Duodenal mucosa (tissue), 2 donors: ENCODE measurements around the gene APOM.

Source experiments
- H3K27ac ChIP-seq: one replicate; pipeline ENCODE4 v1.7.0; 2013; ENCODE audit warnings: low read depth, low read length
- H3K27me3 ChIP-seq, 2 donors: one replicate each; pipeline ENCODE4 v1.7.0; 2013; ENCODE audit warnings: low read length in 2 of 2, control low read depth in 1 of 2; ENCODE audit not compliant: insufficient read depth in 2 of 2, control insufficient read depth in 1 of 2
- H3K36me3 ChIP-seq, 2 donors: one replicate each; pipeline ENCODE4 v1.7.0; 2013; ENCODE audit warnings: low read length in 2 of 2, control low read depth in 1 of 2; ENCODE audit not compliant: insufficient read depth in 2 of 2, control insufficient read depth in 1 of 2
- H3K4me1 ChIP-seq, 2 donors: one replicate each; pipeline ENCODE4 v1.7.0; 2013; ENCODE audit warnings: low read length in 2 of 2, control low read depth in 1 of 2; ENCODE audit not compliant: insufficient read depth in 2 of 2, control insufficient read depth in 1 of 2
- H3K4me3 ChIP-seq, 2 donors: one replicate each; pipeline ENCODE4 v1.7.0; 2013; ENCODE audit warnings: low read length in 2 of 2, low read depth in 1 of 2
- H3K9ac ChIP-seq, 2 donors: one replicate each; pipeline ENCODE4 v1.7.0; 2013; ENCODE audit warnings: low read length in 2 of 2, low read depth in 1 of 2
- H3K9me3 ChIP-seq, 2 donors: one replicate each; pipeline ENCODE4 v1.7.0; 2013; ENCODE audit warnings: low read length in 2 of 2, control low read depth in 1 of 2; ENCODE audit not compliant: control insufficient read depth in 1 of 2

Gene APOM

GRCh38 chr6:31639449-31639861 lies 16.2 kb upstream of the APOM start:
- H3K9me3 ChIP-seq, result no peaks in the 10 kb centered on the region
- H3K4me1 ChIP-seq, result no peaks in the 10 kb centered on the region
- H3K36me3 ChIP-seq, result peaks cover 72 to 94% of the 10 kb centered on the region in 2 donors
- no peak overlapping the region for H3K9ac ChIP-seq
- no peaks in the 10 kb centered on the region for H3K27me3 ChIP-seq
- no peak overlapping the region for H3K27ac ChIP-seq
- no peak overlapping the region for H3K4me3 ChIP-seq

GRCh38 chr6:31640612-31641011 lies 15.1 kb upstream of the APOM start:
- Histone ChIP-seq H3K9ac (no peak overlapping the region), H3K4me1 (no peaks in the 10 kb centered on the region), H3K27ac (no peak overlapping the region), H3K4me3 (no peak overlapping the region), H3K27me3 (no peaks in the 10 kb centered on the region), H3K36me3 (peaks cover 72 to 94% of the 10 kb centered on the region in 2 donors), H3K9me3 (no peaks in the 10 kb centered on the region)

GRCh38 chr6:31641370-31641769 lies 14.3 kb upstream of the APOM start:
- H3K36me3 ChIP-seq, result peaks cover 70 to 94% of the 10 kb centered on the region in 2 donors
- no peak overlapping the region for H3K9ac ChIP-seq
- no peak overlapping the region for H3K27ac ChIP-seq

GRCh38 chr6:31642798-31643570 lies 12.7 kb upstream of the APOM start:
- Histone ChIP-seq H3K36me3 (peaks cover 70 to 94% of the 10 kb centered on the region in 2 donors), H3K4me1 (no peaks in the 10 kb centered on the region), H3K4me3 (no peak overlapping the region), H3K9me3 (no peaks in the 10 kb centered on the region), H3K9ac (no peak overlapping the region), H3K27me3 (no peaks in the 10 kb centered on the region), H3K27ac (no peak overlapping the region)

More at GRCh38 chr6:31641370-31641769, 14.3 kb upstream of the APOM start:
- Histone ChIP-seq H3K4me3 (no peak overlapping the region), H3K4me1 (no peaks in the 10 kb centered on the region), H3K27me3 (no peaks in the 10 kb centered on the region), H3K9me3 (no peaks in the 10 kb centered on the region)

GRCh38 chr6:31643818-31644454 lies 11.8 kb upstream of the APOM start:
- Histone ChIP-seq H3K36me3 (peaks cover 76 to 94% of the 10 kb centered on the region in 2 donors), H3K9me3 (no peaks in the 10 kb centered on the region), H3K27ac (no peak overlapping the region), H3K9ac (no peak overlapping the region), H3K4me1 (no peaks in the 10 kb centered on the region), H3K27me3 (no peaks in the 10 kb centered on the region), H3K4me3 (no peak overlapping the region)

GRCh38 chr6:31645325-31645724 lies 10.4 kb upstream of the APOM start:
- H3K9me3 ChIP-seq, result no peaks in the 10 kb centered on the region
- H3K4me1 ChIP-seq, result no peaks in the 10 kb centered on the region
- no peak overlapping the region for H3K4me3 ChIP-seq
- H3K36me3 ChIP-seq, result peaks cover 69 to 90% of the 10 kb centered on the region in 2 donors
- no peak overlapping the region for H3K27ac ChIP-seq
- no peaks in the 10 kb centered on the region for H3K27me3 ChIP-seq
- H3K9ac ChIP-seq, result no peak overlapping the region

GRCh38 chr6:31651602-31652191 lies 4.0 kb upstream of the APOM start:
- H3K9ac ChIP-seq, result peak overlapping the region; percentile 89 to 92
- peaks cover 25 to 31% of the 10 kb centered on the region in 2 donors for H3K4me1 ChIP-seq
- no peaks in the 10 kb centered on the region for H3K9me3 ChIP-seq
- no peaks in the 10 kb centered on the region for H3K27me3 ChIP-seq
- H3K36me3 ChIP-seq, result peaks cover 21 to 43% of the 10 kb centered on the region in 2 donors
- H3K27ac ChIP-seq, result peak overlapping the region; percentile 100
- peak overlapping the region; percentile 77 to 96 for H3K4me3 ChIP-seq

GRCh38 chr6:31652925-31653724 lies 2.6 kb upstream of the APOM start:
- Histone ChIP-seq H3K4me3 (peak overlapping the region; percentile 77 to 96), H3K27ac (peak overlapping the region; percentile 100), H3K4me1 (peaks cover 35 to 36% of the 10 kb centered on the region in 2 donors), H3K9ac (peak overlapping the region; percentile 89 to 92), H3K36me3 (peaks cover 22 to 39% of the 10 kb centered on the region in 2 donors), H3K27me3 (no peaks in the 10 kb centered on the region), H3K9me3 (no peaks in the 10 kb centered on the region)

- H3K4me3 ChIP-seq, result peak overlapping the region in 1 of 2 donors; percentile 36
- peaks cover 8 to 25% of the 10 kb centered on the region in 2 donors for H3K36me3 ChIP-seq
- no peak overlapping the region for H3K27ac ChIP-seq
- H3K4me1 ChIP-seq, result peaks cover 51% of the 10 kb centered on the region in 2 donors
- H3K27me3 ChIP-seq, result no peaks in the 10 kb centered on the region
- no peak overlapping the region for H3K9ac ChIP-seq
- H3K9me3 ChIP-seq, result no peaks in the 10 kb centered on the region
Measured at GRCh38 chr6:31654574-31655348, 933 bp upstream of the APOM start.
